T-helper 17 cell (primary cell): Measurements from ENCODE around the gene MANSC1. TPM values are rescaled to one million over a fixed set of nuclear protein-coding genes. Genes with fewer than 3 reads are reported as not detected.

ENCODE experiments used
- ATAC-seq: fragments of 150-1000 bp; cut with Tn5 transposase; 2 replicates; pipeline ENCODE4 v1.10.0; 2021; ENCODE audit warnings: mild to moderate bottlenecking, moderate library complexity
- DNase-seq, 3 donors: peaks; one replicate each; pipeline versions ENCODE4 v3.0.0 to v3.0.0-alpha.2; 2020 to 2021
- H3K9me3 ChIP-seq: one replicate; pipeline ENCODE4 v1.7.0; 2013; ENCODE audit warnings: low read length, mild to moderate bottlenecking; ENCODE audit not compliant: control insufficient read depth, poor library complexity, severe bottlenecking
- H3K27ac Mint-ChIP-seq: one replicate; pipeline ENCODE4 v1.8.0; 2022; ENCODE audit warnings: mild to moderate bottlenecking, moderate library complexity, mixed read lengths
- H3K27me3 Mint-ChIP-seq: one replicate; pipeline ENCODE4 v1.8.0; 2022; ENCODE audit warnings: mixed read lengths
- H3K36me3 Mint-ChIP-seq: one replicate; pipeline ENCODE4 v1.8.0; 2022; ENCODE audit warnings: low read depth, mixed read lengths
- H3K4me1 Mint-ChIP-seq: one replicate; pipeline ENCODE4 v1.8.0; 2022; ENCODE audit warnings: mild to moderate bottlenecking, mixed read lengths
- H3K4me3 Mint-ChIP-seq: one replicate; pipeline ENCODE4 v1.8.0; 2022; ENCODE audit warnings: mild to moderate bottlenecking, moderate library complexity, mixed read lengths
- total RNA-seq, 4 donors: library from RNA in 2 of 4; stranded (reverse) in 2 of 4; gene quantifications; one replicate each; pipeline ENCODE4 v1.2.3 and lab custom pipeline; 2022 to 2026

MANSC1 gene
- total RNA-seq, 2 donors from 2014 or later = 0.12 TPM; not detected in 1

GRCh38 chr12:12379831-12380730 lies 30.0 kb upstream of the MANSC1 start:
- peak; percentile 88 for ATAC-seq
- H3K36me3 Mint-ChIP-seq = peaks cover 10% of the 10 kb centered on the region
- peak overlapping the region; percentile 98 for H3K27ac Mint-ChIP-seq
- H3K9me3 ChIP-seq = peaks cover 3% of the 10 kb centered on the region
- DNase-seq = peak in 2 of 3 donors; percentile 22 to 30
- H3K4me1 Mint-ChIP-seq = peaks cover 42% of the 10 kb centered on the region
- H3K4me3 Mint-ChIP-seq = peak overlapping the region; percentile 72
- H3K27me3 Mint-ChIP-seq = no peaks in the 10 kb centered on the region

GRCh38 chr12:12378616-12379015 lies 28.6 kb upstream of the MANSC1 start:
- H3K4me3 Mint-ChIP-seq = peak overlapping the region; percentile 43
- H3K36me3 Mint-ChIP-seq = peaks cover 6% of the 10 kb centered on the region
- H3K4me1 Mint-ChIP-seq = peaks cover 32% of the 10 kb centered on the region
- ATAC-seq (no peak), DNase-seq (no peak)
- peak overlapping the region; percentile 98 for H3K27ac Mint-ChIP-seq
- H3K9me3 ChIP-seq = peaks cover 3% of the 10 kb centered on the region
- H3K27me3 Mint-ChIP-seq = no peaks in the 10 kb centered on the region

GRCh38 chr12:12376646-12377448 lies 26.8 kb upstream of the MANSC1 start:
- Mint-ChIP-seq H3K4me3 (peak overlapping the region; percentile 58), H3K4me1 (peaks cover 34% of the 10 kb centered on the region), H3K36me3 (peaks cover 13% of the 10 kb centered on the region), H3K27me3 (no peaks in the 10 kb centered on the region), H3K27ac (peak overlapping the region; percentile 98)
- ATAC-seq (peak; percentile 44), DNase-seq (no peak)
- no peaks in the 10 kb centered on the region for H3K9me3 ChIP-seq

DNA sequence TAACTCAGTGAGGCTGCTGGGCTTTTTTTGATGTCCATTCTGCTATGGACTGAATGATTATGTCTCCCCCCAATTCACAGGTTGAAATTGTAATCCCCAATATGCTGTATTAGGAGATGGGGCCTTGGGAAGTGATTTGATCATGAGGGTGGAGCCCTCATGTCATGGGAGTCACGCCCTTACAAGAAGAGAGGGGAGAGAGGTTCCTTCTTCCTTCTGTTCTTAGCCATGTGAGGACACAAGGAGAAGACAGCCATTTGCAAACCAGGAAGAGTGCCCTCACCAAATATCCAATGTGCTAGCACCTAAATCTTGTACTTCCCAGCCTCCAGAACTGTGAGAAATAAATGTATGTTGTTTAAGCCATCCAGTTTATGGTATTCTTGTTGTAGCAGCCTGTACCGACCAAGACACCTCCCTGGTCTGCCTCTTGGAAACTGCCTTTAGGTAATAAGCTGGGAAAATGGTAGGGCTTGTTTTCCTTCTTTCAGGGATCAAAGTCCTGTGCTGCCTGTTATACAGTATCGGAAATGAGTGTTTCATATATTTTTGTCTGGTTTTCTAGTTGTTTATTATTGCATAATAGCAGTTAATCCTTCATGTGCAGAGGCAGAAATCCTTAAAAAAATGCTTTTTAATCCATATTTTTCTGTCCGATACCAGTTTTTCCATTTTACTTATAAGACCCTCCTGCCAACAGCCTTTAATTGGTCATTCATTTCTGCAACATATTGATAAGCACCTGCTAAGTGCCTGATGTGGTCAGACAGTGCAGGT lies 23.1 kb upstream of the MANSC1 start:
- Mint-ChIP-seq H3K4me3 (no peak overlapping the region), H3K36me3 (peaks cover 13% of the 10 kb centered on the region)
- no peak for ATAC-seq

GRCh38 chr12:12367482-12367998 lies 17.5 kb upstream of the MANSC1 start:
- peaks cover 8% of the 10 kb centered on the region for H3K36me3 Mint-ChIP-seq
- H3K9me3 ChIP-seq = no peaks in the 10 kb centered on the region
- H3K4me1 Mint-ChIP-seq = peaks cover 36% of the 10 kb centered on the region
- no peak for ATAC-seq
- no peak overlapping the region for H3K4me3 Mint-ChIP-seq
- DNase-seq = no peak
- H3K27ac Mint-ChIP-seq = peak overlapping the region; percentile 1
- H3K27me3 Mint-ChIP-seq = no peaks in the 10 kb centered on the region

More for the DNA sequence above, 23.1 kb upstream of the MANSC1 start:
- Mint-ChIP-seq H3K27ac (peak overlapping the region; percentile 45), H3K27me3 (no peaks in the 10 kb centered on the region), H3K4me1 (peaks cover 23% of the 10 kb centered on the region)
- no peak for DNase-seq
- H3K9me3 ChIP-seq = no peaks in the 10 kb centered on the region

- no peaks in the 10 kb centered on the region for H3K9me3 ChIP-seq
- Mint-ChIP-seq H3K4me1 (peaks cover 39% of the 10 kb centered on the region), H3K27ac (no peak overlapping the region), H3K27me3 (no peaks in the 10 kb centered on the region), H3K36me3 (peaks cover 8% of the 10 kb centered on the region), H3K4me3 (no peak overlapping the region)
- DNase-seq (no peak), ATAC-seq (no peak)
These were observed 16.8 kb upstream of the MANSC1 start for GRCh38 chr12:12366701-12367481.

DNA sequence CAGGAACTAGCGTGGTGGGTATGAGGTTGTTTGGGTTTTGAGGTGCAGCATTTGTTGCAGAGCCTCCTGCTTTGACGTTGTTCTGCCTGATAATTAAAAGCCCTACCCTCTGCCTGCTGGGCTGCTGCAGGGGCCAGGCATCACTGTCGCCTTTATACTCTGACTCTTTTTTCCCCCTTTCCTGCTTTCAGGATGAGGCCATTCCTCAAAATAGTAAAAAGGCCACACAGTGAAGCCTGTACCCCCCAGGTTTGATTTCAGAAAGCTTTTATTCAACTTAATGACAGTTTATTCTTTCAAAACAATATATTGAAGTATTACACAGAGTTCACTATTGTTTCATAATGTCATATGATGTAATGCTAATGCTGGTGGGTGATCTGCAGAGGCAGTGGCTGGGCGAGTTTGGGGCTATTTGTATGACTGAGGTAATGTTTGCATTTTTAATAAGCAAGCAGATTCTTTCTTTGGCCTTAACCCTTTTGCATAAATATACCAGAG lies 15.9 kb upstream of the MANSC1 start:
- H3K9me3 ChIP-seq = no peaks in the 10 kb centered on the region
- Mint-ChIP-seq H3K27me3 (no peaks in the 10 kb centered on the region), H3K27ac (peak overlapping the region; percentile 62), H3K4me1 (peaks cover 45% of the 10 kb centered on the region), H3K36me3 (peaks cover 12% of the 10 kb centered on the region), H3K4me3 (no peak overlapping the region)
- ATAC-seq = peak; percentile 49
- no peak for DNase-seq

GRCh38 chr12:12365446-12365802 lies 15.4 kb upstream of the MANSC1 start:
- no peaks in the 10 kb centered on the region for H3K9me3 ChIP-seq
- DNase-seq (no peak), ATAC-seq (no peak)
- peak overlapping the region; percentile 62 for H3K27ac Mint-ChIP-seq
- H3K4me3 Mint-ChIP-seq = no peak overlapping the region
- peaks cover 12% of the 10 kb centered on the region for H3K36me3 Mint-ChIP-seq
- peaks cover 45% of the 10 kb centered on the region for H3K4me1 Mint-ChIP-seq
- no peaks in the 10 kb centered on the region for H3K27me3 Mint-ChIP-seq

GRCh38 chr12:12364787-12365445 lies 14.9 kb upstream of the MANSC1 start:
- peak overlapping the region; percentile 62 for H3K27ac Mint-ChIP-seq
- DNase-seq = no peak
- H3K4me1 Mint-ChIP-seq = peaks cover 45% of the 10 kb centered on the region
- peaks cover 12% of the 10 kb centered on the region for H3K36me3 Mint-ChIP-seq
- ATAC-seq = no peak
- no peaks in the 10 kb centered on the region for H3K27me3 Mint-ChIP-seq
- H3K4me3 Mint-ChIP-seq = peak overlapping the region; percentile 55
- H3K9me3 ChIP-seq = no peaks in the 10 kb centered on the region

DNA sequence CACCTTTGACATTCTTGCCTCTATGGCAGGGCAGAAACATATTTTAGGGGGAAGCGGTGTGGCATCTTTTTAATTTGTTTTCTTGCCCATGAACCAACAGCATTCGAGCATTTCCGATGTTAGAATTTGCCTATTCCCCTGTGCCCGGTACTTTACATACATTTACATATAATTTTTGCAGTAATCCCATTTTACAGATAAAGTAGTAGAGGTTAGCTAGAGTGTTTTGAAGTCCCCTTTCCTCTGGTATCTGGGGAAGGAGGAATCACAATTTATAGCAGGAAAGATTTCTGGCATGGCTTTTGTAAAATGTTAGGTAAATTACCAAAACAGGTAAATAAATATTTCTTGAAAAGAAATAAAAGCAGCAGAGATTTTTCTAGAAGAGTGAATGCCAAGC lies 8.5 kb upstream of the MANSC1 start:
- no peak for ATAC-seq

GRCh38 chr12:12357719-12358461 lies 7.8 kb upstream of the MANSC1 start:
- H3K9me3 ChIP-seq = no peaks in the 10 kb centered on the region
- Mint-ChIP-seq H3K4me1 (peaks cover 33% of the 10 kb centered on the region), H3K4me3 (peak overlapping the region; percentile 95), H3K36me3 (peaks cover 5% of the 10 kb centered on the region), H3K27ac (peak overlapping the region; percentile 98), H3K27me3 (no peaks in the 10 kb centered on the region)
- ATAC-seq (no peak), DNase-seq (no peak)

More for the DNA sequence above, 8.5 kb upstream of the MANSC1 start:
- Mint-ChIP-seq H3K4me3 (peak overlapping the region; percentile 95), H3K27ac (peak overlapping the region; percentile 98), H3K4me1 (peaks cover 30% of the 10 kb centered on the region), H3K27me3 (no peaks in the 10 kb centered on the region), H3K36me3 (peaks cover 5% of the 10 kb centered on the region)
- H3K9me3 ChIP-seq = no peaks in the 10 kb centered on the region
- no peak for DNase-seq
